HG03103 (cell line): ENCODE data around the gene UBE2U.
"Not testable (repeated sequence)": the region's sequence is repeated elsewhere in the genome, so short reads cannot be mapped to it uniquely, and the experiment has no call there.

ENCODE experiments used
- ATAC-seq: cut with Tn5 transposase; IDR thresholded peaks from one replicate; pipeline ENCODE4 v1.9.1; 2021; ENCODE audit warnings: low read depth; ENCODE audit not compliant: unreplicated experiment

UBE2U gene

DNA sequence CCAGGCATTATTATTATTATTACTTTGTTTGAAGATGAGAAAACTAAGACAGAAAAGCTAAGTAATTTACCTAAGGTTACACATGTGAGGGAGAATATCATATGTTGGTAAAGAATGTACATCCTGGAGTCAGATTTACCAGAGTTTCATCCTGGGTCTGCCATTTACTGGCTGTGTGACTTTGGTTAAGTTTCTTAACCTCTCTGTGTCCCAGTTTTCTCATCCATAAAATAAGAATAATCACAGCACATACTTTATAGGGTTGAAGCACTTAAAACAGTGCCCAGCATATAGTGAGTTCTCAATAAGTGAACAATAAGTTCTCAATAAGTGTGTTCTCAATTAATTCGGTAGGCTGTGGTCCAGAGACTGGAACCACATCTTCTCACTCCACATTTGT lies 32.5 kb downstream of the UBE2U start:
- no peak for ATAC-seq

DNA sequence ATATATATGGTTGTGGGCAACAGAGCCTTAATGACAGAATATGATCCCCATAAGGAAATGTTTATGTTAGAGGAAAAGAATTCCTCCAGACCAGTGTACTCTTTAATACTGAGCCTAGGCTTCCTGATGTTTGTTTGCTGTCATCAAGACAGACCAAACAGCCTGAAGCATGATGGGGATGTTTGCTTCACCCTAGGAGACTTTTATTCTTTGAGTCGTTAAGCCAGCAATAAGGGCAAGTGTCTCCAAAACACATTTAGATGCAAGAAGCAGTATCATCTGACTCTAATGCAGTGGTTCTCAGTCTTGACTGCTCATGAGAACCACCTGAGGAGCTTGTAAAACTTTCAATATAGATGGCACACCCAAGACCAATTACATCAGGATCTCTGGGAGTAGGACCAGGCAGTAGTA lies 33.1 kb downstream of the UBE2U start:
- ATAC-seq = no peak

DNA sequence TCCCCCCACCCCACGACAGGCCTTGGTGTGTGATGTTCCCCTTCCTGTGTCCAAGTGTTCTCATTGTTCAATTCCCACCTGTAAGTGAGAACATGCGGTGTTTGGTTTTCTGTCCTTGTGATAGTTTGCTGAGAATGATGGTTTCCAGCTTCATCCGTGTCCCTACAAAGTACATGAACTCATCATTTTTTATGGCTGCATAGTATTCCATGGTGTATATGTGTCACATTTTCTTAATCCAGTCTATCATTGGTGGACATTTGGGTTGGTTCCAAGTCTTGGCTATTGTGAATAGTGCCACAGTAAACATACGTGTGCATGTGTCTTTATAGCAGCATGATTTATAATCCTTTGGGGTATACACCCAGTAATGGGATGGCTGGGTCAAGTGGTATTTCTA lies 36.1 kb downstream of the UBE2U start:
- ATAC-seq = not testable (repeated sequence)

DNA sequence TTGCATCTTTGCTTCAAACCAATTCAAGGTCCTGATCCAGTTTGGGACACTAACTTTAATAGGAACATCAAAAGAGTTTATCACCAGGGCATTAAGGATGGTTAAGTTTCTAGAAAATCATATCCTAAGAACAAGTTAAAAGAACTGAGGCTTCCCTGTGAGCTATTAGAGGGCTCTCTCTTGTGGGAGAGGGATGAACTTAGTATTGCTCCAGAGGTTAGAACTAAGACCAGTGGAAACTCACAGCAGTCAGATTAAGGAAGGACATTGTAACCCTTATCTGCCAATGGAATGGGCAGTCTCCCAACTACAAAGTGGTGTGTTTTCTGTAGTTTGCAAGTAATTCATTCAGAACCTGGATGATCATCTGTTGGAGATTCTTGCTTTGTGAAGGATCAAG lies 36.8 kb downstream of the UBE2U start:
- no peak for ATAC-seq

DNA sequence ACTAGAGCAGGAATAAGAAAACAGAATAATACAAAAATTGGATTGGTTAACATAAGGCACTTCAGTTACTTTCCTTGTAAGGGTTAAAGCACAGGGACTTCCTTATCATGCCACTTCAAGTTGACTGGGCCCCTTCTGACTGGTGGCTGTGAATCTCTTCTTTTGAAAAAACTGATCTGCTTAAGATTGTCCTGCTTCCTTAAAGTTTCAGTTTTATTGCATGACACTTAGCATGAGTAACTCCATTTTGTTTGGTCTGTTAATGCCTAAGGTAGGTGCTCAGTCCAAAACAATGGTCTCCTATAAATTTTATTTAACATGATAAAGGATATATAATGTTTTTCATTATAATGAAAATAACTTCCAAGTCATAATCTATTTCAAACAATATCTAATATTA lies 37.6 kb downstream of the UBE2U start:
- no peak for ATAC-seq

DNA sequence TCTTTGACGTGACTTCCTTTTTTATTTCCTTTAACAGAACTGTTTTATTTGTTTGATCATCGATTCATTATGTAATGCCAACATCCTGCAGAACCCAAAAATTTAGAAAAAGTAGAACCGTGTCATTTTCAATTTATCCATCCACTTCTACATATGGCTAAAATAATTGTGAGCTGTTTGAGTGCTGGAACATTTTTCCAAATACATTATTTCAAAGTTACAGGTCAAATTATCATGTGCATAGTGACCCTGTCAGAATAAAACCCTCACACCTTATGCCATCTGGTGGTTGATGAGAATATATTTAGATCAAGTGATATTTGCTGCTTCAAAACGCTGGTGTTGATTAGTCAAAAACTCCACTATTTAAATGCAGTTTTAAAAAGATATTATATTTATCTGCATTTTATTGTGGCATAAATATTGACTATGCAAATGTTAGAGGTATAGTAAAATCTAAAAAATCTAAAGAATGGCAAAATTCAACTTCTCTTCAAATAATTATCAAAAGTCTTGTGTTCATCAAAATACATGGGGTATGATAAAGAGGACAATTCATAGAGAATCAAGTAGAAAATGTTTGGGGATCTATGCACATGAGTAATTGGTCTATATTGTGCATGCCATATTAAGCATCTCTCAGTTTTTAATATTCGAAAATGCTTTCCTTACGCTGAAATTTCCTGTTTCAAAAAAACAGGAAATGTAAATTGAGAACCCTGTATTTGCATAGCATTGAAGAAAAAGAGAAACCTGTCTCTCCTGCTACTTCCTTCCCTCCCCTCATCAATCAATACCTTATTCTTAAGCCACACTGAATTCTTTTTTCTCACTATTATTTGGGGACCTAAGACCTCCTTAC lies 39.7 kb downstream of the UBE2U start:
- no peak for ATAC-seq

DNA sequence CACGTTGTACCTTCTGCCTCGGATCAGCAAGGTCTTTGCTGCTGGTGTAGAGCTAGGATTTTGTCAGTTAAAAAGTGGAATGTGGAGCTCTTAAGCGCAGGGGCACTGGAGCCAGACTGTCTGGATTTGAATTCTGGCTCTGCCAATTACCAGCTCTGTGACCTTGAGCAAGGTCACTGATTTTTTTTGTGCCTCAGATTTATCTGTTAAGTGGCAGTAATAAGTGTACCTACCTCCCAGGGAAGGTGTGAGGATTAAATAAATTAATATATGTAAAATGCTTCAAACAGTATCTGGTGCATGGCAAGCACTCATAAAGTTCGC lies 40.3 kb downstream of the UBE2U start:
- ATAC-seq = no peak

DNA sequence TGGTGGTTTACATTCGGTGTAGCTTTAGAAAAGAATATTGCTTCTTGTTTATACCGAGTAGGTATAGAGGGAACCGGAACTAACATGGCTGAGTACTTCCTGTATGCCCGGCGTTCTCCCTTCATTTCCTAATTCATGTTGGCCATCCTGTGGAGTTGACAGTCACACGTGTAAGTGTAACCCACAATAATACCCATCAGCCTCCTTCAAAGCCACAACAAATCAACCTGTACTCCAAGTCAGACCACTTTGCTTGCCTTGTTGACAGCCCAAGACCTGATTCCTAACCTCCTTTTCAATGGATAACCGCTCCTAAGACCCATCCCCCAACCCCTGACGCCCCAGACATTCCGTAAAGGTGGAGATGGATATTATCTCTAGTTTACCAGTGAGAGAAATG lies 42.1 kb downstream of the UBE2U start:
- ATAC-seq = no peak

DNA sequence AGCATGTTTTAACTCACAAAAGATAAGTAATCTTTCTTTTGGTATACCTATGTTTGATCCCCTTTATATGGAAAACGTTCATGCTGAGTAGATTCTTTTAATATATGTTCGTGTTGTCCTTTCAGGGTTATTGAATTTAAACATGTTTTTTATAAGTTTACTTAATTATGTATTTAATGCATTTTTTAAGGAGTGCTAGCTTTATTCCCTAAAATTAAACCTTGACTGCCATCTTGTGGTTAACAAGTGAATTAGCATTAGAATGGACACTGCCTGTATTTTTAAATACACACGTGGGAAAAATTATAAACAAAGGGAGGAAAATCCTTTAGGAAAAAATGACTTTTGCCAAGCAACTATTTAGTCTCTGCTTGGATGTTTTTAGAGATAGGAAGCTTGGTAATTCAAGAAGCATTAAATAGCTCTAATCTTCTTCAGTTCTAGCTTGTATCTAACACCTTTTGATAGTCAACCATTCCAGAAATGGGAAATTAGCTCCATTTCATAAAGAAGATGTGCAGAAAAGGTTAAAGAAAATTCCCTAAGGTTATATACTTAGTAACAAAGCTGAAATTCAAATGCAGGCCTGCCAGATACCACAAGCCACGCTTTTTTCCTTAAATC lies 43.0 kb downstream of the UBE2U start:
- ATAC-seq = no peak

DNA sequence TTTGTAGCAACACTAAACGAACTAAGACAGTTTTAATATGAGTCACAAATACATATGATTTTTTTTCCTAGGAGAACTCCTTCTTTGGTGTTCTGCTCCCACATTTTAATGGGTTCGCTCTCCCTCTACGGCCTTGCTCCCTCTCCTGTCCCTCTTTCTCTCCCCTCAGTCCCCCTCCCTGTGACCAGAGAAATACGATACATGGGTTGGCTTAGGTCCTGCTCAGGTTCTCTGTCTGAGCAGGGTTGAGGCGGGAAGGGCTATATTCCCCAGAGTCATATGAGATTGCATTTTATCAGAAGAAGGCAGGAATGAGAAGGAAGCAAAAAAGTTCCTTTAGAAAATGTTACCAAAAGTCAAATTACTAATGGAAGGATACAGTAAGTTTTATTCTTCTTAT lies 44.6 kb downstream of the UBE2U start:
- ATAC-seq = no peak

DNA sequence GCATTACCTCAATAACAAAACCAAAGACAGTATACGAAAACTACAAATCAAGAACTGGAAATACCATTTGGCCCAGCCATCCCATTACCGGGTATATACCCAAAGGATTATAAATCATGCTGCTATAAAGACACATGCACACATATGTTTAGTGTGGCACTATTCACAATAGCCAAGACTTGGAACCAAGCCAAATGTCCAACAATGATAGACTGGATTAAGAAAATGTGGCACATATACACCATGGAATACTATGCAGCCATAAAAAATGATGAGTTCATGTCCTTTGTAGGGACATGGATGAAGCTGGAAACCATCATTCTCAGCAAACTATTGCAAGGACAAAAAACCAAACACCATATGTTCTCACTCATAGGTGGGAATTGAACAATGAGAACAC lies 47.0 kb downstream of the UBE2U start:
- ATAC-seq = not testable (repeated sequence)

DNA sequence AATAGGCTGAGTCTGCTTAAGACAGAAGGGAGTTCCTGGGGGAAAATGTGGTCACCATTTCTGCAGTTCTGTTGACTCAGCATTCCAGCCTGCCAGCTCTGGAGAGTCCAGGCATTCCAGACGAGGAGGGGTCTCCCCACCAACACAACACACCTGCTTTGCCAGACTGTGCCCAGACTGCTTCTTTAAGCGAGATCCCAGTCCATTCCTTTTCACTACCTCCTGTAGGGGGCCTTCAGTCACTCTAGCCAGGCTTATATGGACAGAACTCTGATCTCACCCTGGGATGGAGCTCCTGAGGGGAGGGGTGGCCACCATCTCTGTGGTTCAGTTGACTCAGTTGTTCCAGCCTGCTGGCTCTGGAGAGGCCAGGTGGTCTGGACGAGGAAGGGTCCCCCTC lies 48.5 kb downstream of the UBE2U start:
- ATAC-seq = no peak

DNA sequence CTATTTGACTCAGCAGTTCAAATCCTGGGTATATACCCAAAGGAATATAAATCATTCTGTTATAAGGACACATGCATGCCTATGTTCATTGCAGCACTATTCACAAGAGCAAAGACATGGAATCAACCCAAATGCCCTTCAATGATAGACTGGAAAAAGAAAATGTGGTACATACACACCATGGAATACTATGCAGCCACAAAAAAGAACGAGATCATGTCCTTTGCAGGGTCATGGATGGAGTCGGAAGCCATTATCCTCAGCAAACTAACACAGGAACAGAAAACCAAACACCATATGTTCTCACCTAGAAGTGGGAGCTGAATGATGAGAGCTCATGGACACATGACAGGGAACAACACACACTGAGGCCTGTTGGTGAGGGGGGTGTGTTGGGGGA lies 53.8 kb downstream of the UBE2U start:
- ATAC-seq = not testable (repeated sequence)

DNA sequence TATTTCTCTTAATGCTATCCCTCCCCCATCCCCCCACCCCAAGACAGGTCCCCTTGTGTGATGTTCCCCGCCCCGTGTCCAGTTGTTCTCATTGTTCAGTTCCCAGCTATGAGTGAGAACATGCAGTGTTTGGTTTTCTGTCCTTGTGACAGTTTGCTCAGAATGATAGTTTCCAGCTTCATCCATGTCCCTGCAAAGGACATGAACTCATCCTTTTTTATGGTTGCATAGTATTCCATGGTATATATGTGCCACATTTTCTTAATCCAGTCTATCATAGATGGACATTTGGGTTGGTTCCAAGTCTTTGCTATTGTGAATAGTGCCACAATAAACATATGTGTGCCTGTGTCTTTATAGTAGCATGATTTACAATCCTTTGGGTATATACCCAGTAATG lies 55.0 kb downstream of the UBE2U start:
- ATAC-seq = not testable (repeated sequence)

DNA sequence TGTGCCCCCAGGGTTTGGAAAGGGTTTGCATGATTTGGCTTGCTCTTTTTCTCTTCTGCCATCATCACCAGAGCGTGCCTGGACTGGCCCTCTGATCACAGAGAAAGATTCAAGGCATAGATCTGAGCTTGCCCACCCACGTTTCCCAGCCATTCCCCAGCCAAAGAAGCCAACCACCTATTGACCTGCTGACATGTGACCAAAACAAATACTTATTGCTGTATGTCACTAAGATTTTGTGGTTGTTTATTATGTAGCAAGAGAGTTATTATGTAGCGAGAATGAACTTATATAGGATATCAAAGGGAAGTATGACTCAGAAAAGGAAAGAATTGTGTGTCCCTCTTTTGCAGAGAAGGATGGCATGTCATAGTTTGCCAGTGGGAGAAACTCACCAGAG lies 59.9 kb downstream of the UBE2U start:
- ATAC-seq = no peak

DNA sequence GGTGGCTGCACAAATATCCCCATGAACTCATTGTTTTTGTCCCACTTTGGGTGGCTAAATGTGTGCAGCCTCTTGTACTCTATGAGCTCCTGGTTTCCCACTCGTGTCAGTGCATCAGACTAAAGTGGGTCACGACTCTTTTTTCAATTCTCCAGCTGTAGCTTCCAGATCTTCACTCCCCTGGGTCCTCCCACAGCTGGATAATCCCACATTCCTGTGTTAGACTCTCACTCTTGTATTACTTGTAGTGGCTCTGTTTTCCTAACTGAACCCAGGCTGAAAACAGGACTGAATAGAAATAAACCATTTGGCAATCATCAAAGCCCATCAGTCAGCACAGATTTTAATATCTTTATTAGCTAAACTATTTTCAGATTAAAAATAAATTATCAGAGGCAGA lies 60.4 kb downstream of the UBE2U start:
- no peak for ATAC-seq

DNA sequence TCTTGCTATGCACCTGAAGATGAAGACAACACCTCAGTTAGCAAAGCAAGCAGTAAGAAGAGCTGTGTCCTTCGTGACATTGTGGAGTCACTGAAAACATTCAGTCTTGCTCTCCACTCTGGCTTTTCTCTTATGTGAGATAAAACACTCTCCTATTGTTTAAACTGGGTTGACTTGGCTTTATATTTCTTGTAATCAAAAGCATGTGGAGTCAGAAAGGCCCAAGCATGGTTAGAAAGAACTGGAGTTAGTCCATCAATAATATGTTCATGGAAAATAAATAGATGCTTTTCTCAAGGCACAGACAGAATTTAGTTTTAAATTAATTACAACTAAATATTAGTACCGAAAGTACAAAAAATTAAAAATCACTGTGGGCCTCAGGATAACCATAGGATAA lies 61.7 kb downstream of the UBE2U start:
- ATAC-seq = no peak

DNA sequence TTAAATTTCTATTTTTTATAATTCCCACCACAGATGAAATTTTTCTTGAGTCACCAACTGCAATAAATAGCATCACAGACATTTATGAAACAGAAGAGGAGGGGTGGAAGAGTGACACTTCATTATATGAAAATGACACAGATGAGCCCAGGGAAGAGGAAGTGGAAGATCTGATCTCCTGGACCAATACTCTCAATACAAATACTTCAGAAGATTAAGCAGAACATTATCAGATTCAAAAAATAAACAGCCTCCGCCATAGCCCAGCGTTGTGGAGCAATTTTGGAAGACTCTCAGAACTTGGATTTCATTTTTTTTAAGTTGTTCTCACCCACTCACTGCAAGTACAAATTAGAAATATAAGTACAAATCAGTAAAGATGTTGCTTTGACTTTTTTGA lies 63.6 kb downstream of the UBE2U start:
- ATAC-seq = no peak

DNA sequence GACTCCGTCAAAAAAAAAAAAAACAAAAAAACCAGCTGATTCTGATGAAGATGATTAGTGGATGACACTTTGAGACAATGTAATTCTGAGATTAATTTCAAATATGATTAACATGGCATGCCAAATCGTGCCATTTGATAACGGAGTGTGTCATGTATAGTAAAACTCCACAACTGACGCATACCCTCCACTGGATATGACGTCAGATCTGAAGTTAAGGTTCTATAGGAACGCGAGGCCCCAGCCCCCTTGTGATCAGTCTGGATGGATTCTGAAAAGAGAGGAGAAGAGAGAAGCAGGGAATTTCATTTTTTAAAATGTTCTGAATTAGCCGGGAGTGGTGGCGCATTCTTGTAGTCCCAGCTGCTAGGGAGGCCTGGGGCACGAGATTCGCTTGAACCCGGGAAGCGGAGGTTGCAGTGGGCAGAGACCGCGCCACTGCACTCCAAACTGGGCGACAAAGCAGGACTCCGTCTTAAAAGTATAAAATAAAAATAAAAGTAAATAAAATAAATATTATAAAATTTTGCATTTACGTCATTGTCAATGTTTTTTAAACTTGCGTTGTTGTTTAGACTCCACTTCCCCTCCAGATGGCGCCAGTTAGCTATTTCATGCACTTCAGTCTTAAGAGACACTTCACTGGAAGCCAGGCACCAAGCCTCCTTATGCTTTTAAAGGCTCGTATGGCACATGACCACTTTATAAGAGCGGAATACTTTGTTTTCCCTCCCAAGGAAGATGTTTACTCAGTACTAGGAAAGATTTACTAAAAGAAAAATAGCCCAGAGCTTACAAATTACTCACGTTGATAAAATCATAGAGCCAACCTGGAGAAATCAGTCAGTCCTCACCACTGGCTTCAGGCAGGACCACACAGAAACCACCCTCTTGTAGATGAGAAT lies 65.5 kb downstream of the UBE2U start:
- ATAC-seq = no peak

DNA sequence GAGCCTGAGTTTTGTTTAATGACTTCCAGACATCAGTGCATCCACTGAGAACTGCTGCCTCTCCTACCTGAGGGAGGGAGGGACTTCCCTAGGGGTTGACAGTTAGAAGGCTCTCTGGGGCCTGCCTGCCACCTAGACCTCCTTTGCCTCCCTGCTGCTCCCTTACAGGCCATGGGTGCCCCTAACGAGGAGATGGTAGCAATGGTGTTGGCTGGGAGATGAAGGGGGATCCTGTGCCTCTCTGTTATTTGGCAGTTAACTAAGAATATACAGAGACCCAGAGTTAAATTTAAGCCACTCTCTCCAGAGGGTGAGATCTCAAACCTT lies 66.1 kb downstream of the UBE2U start:
- ATAC-seq = no peak

DNA sequence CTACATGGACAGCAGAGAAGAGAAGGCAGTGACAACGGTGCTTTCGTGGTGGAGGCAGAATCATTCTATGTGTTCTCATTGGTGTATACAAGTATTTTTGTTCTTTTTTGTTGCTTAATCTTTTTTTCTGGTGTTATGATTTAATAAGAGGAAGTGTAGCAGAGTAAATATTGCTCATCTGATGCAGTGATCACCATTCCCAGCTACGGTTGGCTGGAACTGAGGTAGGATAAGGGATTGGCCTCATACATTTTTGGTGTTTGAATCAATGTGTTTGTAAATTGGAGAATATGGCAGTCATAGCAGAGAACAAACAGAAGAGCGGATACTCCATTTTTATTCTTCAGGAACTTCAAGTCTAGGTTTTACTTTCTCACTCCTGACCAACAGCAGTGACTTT lies 76.6 kb downstream of the UBE2U start:
- ATAC-seq = no peak

DNA sequence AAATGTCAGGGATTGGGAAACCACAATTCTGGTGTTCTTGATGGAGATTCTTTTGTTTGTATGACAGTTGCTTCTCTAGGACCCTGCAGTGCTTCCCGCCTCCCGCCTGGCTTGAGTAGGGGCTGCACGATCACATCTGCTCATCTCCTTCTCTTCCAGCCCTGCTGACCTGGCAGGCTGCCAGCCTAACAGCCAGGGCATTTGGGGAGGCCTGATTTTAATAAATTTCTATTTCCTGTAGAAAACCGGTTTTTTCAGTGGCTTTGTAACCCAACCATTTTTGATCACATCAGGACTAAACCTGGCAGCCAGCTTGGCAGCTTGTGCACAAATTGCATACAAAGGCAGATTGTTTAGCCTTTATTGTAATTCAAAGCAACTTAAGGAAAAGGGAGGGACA lies 78.9 kb downstream of the UBE2U start:
- no peak for ATAC-seq
